Upper lobe of left lung (tissue), 4 donors: ENCODE results near the gene DLG5.

Experiments
- EP300 ChIP-seq, 4 donors: sonication (generic); formaldehyde crosslinking; IDR thresholded peaks; one replicate each; pipeline ENCODE4 v1.5.1; 2017; ENCODE audit warnings: antibody characterized with exemption in 4 of 4, control low read depth in 2 of 4
- POLR2A ChIP-seq, 4 donors: fragments of 450-650 bp; IDR thresholded peaks; one replicate each; pipeline ENCODE4 v1.5.1; 2016 to 2017; ENCODE audit warnings: antibody characterized with exemption in 4 of 4, mild to moderate bottlenecking in 2 of 4
- POLR2AphosphoS5 ChIP-seq, 2 donors: sonication (generic); formaldehyde crosslinking; IDR thresholded peaks; one replicate each; pipeline ENCODE4 v1.5.1; 2017; ENCODE audit warnings: antibody characterized with exemption in 2 of 2
- TF ChIP-seq, protein P1 (sequence below), 6 experiments: fragments of 450-650 bp in 4 of 6; fragments of 200-600 bp in 2 of 6; sonication (generic) in 2 of 6; IDR thresholded peaks; one replicate each; pipeline ENCODE4 v1.5.1; 2016 to 2019; ENCODE audit warnings: antibody characterized with exemption in 6 of 6

DNA sequence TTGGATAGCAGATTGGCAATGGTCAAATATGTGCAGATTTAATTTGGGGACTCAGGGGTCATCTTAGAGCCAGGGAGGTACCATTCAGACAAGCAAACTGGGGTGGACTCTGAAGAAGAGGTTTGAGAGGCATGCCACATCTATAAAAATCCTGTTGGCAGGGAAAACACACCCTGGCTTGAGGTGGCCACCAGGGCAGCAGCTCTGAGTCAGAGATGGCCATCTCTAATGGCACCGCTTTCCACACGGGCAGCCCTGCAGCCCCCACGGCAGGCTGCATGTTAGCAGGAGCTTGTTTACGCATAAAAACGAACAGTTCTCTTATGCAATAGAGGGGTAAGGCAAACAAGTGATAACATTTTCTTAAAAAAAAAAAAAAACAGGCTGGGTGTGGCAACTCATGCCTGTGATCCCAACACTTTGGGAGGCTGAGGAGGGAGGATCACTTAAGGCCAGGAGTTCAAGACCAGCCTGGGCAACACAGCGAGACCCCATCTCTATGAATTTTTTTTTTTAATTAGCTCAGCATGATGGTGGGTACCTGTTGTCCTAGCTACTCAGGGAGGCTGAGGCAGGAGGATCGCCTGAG lies 14.9 kb downstream of the DLG5 start:
- no peak for TF ChIP-seq POLR2A (IDR thresholded peaks at IDR 0.05)
- TF ChIP-seq, protein P1, sequence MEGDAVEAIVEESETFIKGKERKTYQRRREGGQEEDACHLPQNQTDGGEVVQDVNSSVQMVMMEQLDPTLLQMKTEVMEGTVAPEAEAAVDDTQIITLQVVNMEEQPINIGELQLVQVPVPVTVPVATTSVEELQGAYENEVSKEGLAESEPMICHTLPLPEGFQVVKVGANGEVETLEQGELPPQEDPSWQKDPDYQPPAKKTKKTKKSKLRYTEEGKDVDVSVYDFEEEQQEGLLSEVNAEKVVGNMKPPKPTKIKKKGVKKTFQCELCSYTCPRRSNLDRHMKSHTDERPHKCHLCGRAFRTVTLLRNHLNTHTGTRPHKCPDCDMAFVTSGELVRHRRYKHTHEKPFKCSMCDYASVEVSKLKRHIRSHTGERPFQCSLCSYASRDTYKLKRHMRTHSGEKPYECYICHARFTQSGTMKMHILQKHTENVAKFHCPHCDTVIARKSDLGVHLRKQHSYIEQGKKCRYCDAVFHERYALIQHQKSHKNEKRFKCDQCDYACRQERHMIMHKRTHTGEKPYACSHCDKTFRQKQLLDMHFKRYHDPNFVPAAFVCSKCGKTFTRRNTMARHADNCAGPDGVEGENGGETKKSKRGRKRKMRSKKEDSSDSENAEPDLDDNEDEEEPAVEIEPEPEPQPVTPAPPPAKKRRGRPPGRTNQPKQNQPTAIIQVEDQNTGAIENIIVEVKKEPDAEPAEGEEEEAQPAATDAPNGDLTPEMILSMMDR (IDR thresholded peaks at IDR 0.05) = no peak
- TF ChIP-seq EP300 (IDR thresholded peaks at IDR 0.05) = no peak
- TF ChIP-seq POLR2AphosphoS5 (IDR thresholded peaks at IDR 0.05) = no peak
